ENCODE results near the gene PICK1.

Gene PICK1

DNA sequence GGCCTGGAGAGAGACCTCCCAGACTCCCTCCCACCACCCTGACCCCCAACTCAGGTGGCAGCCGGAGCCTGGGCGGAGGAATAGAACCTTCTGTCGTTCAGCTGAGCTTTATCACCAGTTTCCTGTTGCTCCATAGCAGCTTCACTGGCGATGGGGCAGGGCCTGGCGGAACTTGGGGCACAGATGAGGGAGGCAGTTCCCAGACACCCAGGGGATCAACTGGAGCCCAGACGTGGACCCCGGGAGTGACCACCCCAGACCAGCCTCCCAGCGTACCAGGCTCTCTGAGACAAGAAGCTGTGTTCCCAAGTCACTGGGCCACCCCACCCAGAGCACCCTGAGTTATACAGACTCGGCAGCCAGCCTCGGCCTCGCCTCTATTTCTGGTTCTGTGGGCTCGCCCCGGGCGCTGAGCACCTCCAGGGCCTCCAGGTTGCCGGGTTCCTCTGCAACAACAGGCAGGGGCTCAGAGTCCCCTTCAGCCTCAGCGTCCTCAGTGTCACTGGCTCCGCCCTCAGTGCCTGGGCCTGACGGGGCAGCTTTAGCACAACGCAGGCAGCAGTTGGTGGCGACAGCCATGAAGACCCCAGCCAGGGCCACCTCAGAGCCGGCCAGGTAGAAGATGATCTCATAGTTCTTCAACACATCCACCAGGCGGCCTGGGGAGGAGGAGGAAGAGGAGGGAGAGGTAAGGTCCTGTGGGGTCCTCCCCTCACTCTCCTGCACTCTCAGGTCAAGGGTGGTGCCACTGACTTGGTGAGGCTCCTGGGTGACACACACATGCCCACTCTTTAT, 21.0 kb downstream of the PICK1 start:
- TF ChIP-seq, protein P1, sequence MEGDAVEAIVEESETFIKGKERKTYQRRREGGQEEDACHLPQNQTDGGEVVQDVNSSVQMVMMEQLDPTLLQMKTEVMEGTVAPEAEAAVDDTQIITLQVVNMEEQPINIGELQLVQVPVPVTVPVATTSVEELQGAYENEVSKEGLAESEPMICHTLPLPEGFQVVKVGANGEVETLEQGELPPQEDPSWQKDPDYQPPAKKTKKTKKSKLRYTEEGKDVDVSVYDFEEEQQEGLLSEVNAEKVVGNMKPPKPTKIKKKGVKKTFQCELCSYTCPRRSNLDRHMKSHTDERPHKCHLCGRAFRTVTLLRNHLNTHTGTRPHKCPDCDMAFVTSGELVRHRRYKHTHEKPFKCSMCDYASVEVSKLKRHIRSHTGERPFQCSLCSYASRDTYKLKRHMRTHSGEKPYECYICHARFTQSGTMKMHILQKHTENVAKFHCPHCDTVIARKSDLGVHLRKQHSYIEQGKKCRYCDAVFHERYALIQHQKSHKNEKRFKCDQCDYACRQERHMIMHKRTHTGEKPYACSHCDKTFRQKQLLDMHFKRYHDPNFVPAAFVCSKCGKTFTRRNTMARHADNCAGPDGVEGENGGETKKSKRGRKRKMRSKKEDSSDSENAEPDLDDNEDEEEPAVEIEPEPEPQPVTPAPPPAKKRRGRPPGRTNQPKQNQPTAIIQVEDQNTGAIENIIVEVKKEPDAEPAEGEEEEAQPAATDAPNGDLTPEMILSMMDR (IDR thresholded peaks at IDR 0.05): no peak

DNA sequence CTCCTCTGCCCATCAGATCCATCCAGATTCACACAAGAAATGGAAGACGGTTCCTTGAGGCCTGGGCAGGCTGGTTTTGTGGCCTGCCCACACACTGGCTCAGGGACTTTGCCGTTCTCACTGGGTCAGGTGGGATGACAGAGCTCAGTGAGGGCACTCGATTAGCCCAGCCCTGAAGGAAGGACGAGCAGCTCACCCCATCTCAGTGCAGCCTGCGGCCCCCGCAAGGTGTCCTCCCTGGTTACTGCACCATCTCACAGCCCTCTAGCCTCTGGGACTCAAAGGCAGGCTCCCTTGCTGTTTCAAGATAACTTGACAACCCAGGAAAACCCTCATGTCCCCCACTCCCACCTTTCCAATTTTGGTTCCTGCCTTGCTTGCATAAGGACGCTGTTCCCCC, 22.6 kb downstream of the PICK1 start:
- TF ChIP-seq, protein P1 (IDR thresholded peaks at IDR 0.05): no peak

DNA sequence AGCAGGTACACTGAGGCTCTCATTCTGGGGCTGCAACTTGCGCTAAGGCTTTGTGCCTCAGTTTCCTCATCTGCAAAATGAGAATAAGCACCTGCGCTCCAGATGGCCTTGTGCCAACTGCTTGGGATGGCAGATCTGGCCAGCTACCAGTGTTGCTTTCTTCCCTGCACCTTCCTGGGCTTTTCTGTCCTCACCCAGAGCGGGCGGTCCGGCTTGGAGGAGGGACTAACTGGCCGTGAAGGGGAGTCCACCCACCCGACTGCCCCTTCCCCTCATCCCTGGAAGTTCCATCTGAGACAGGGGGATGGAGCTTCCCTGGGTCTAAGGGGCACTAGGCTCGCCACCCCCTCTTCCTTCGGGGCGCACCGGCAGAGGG, 23.3 kb downstream of the PICK1 start:
- TF ChIP-seq, protein P1 (IDR thresholded peaks at IDR 0.05): no peak

DNA sequence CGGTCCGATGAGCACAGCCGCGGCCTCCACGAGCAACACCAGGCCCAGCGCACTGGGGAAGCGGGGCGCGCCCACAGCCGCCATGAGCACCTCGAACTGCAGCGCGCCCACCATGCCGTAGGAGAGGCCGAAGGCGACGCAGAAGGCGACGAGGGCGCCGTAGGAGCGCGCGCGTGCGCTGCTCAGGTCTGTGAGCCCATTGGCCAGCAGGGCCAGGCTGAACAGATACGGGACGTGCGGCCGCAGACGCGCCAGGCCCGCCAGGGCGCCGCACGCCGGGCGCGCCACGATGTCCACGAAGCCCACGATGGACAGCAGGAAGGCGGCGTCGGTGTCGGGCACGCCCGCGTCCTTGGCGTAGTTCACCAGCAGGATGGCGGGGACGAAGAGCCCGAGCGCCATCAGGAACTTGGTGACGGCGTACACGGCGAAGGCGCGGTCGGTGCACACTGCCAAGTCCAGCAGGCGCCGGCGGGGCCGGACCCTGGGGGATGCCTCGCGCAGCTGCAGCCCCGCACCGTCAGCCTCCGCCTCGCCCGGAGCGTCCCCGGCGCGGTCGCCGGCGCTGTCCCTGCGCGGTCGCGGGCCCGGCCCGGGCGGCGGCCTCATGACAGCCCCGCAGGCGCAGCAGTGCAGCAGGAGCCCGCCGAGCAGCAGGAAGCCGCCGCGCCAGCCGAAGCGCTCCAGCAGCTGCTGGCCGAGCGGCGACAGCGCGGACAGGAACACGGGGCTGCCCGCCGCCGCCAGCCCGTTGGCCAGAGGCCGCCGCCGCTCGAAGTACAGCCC, 23.8 kb downstream of the PICK1 start:
- TF ChIP-seq, protein P1 (IDR thresholded peaks at IDR 0.05): no peak

DNA sequence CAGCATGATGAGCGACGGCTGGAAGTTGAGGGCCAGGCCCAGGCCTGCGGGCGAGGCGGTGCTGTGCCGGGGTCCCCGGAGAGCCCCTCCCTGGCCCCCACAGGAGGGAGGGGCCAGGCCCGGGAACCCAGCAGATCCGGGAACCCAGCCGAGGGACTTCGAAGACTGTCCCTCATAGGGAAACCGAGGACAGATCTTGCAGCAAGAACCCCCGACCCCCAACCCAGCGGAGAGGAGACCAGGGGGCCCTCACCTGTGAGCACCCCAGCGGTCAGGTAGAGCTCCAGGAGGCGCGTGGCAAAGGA, 24.4 kb downstream of the PICK1 start:
- TF ChIP-seq, protein P1 (IDR thresholded peaks at IDR 0.05): no peak

DNA sequence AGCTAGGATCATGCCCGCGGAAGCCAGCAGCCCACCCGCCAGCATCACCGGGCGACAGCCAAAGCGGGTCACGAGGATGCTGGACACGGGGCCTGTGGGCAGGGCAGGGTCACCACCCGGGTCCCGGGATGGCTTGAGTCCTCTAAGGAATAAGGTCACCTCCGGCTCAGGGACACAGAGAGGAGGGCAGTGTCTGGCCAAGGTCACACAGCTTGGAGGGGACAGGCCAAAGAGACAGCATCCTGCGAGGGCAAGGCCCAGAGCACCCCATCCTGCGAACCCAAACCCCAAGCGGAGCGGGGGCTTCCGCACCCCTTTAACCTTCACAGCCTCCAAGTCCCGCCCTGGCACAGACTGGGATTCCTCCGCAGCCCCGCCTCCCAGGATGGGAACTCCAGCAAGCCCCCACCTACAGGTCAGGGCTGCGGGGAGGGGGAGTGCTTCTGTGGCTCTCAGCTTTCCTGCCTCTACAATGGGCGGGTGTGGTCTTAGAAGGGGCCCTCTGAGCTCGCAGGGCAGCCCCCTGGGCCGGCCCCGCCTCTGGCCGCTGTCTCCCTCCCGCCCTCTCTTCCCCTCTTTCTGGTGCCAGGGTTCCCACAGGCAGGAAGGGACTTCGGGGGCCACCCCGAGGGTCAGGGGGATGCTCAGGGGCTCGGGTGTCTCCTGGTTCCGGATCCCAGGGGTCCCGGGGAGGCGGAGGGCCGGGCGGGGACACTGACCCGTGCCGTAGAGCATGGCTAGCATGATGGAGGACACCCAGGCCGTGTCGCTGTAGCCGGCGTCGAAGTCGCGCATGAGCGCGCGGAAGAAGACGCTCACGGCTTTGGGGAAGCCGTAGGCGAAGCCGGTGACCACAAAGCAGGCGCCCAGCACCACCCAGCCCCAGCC, 25.0 kb downstream of the PICK1 start:
- TF ChIP-seq, protein P1 (IDR thresholded peaks at IDR 0.05): no peak

DNA sequence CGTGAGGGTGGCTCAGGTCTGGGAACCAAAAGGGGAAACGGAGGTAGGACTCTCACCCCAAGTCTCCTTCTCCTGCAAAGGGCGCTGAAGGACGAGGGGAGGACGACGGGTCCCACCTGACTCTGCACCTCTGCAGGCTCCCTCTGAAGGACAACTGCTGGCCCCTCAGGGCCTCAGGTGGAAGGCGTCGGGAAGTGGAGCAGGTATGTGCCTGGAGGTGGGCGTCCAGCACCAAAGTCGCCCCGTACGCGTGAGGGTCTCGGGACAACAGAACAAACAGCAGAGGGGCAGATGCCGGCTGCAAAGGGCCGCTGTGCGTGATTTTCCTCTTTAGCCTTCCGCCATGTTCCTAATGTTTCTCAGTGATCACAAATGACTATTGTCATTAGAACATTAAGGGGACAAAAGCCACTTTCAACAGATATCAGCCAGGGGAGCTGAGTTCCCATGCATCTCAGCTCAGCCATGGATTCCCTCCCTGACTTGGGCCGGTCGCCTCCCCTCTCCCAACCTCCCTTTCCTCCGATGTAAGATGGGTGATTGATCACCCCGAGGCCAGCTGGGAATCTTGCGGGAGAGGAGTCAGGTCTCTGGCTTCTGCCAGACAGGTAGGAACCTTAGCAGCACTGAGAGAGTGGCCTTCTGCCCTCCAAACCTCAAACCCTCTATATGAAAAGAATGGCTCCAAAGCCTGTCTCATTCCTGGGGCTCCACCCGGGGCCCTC, 25.9 kb downstream of the PICK1 start:
- TF ChIP-seq, protein P1 (IDR thresholded peaks at IDR 0.05): no peak

Data from LNCAP (cell line).